Endothelial cell of umbilical vein (primary cell): ENCODE results near the gene CACNA1A. TPM values are rescaled to one million over a fixed set of nuclear protein-coding genes. Genes with fewer than 3 reads are reported as not detected.

Source experiments
- BruUV-seq: library from RNA; stranded (reverse); fragments of 400-500 nt; replicated peaks from 2 replicates; lab custom pipeline; 2021; lab: Mats Ljungman, UMichigan
- CTCF ChIA-PET: fragments of 300-600, 350-600 bp; sonication (Branson Sonifier 250); formaldehyde crosslinking; loops from one replicate; lab custom pipeline; 2021; ENCODE audit warnings: antibody characterized with exemption, inconsistent platforms; lab: Charles Lee
- POLR2A ChIA-PET: fragments of 300-600, 350-600 bp; sonication (Branson Sonifier 250); formaldehyde crosslinking; loops from one replicate; lab custom pipeline; 2021; ENCODE audit warnings: antibody characterized with exemption, inconsistent platforms; lab: Charles Lee
- DNase-seq: peaks from one replicate; pipeline ENCODE4 v3.0.0-alpha.2; 2011; ENCODE audit warnings: low read depth, low spot score
- FAIRE-seq: peaks from 2 replicates; lab custom pipeline; 2011; peaks lifted over from hg19 to GRCh38; lab: Jason Lieb, UNC
- H2AFZ ChIP-seq: 2 replicates; pipeline ENCODE4 v1.6.0; 2012; ENCODE audit warnings: low read depth, low read length, control low read depth, inconsistent platforms
- H3K27ac ChIP-seq: 2 replicates; pipeline ENCODE4 v1.5.1; 2011; ENCODE audit warnings: low read depth, mild to moderate bottlenecking, control low read depth, low read length, moderate library complexity; ENCODE audit not compliant: insufficient read depth
- H3K27me3 ChIP-seq, 2 experiments: 2 replicates each; pipeline versions ENCODE4 v1.6.0 to v1.6.1; 2011; ENCODE audit warnings: low read length in 2 of 2, mixed read lengths in 1 of 2; ENCODE audit not compliant: control insufficient read depth in 2 of 2, insufficient read depth in 2 of 2
- H3K36me3 ChIP-seq, 2 experiments: 2 replicates in 1 of 2; 3 replicates in 1 of 2; pipeline ENCODE4 v1.5.1; 2011; ENCODE audit warnings: low read length in 2 of 2, mild to moderate bottlenecking in 1 of 2, moderate library complexity in 1 of 2; ENCODE audit not compliant: control insufficient read depth in 2 of 2, insufficient read depth in 2 of 2; ENCODE audit errors: extremely low read depth in 1 of 2
- H3K4me1 ChIP-seq: 3 replicates; pipeline ENCODE4 v1.5.1; 2011; ENCODE audit warnings: mild to moderate bottlenecking, low read length; ENCODE audit not compliant: control insufficient read depth, insufficient read depth; ENCODE audit errors: extremely low read depth
- H3K4me2 ChIP-seq: 2 replicates; pipeline ENCODE4 v1.6.1; 2011; ENCODE audit warnings: low read length, control low read depth, mixed read lengths; ENCODE audit not compliant: insufficient read depth
- H3K4me3 ChIP-seq, 3 experiments: fragments of 200-600 bp in 1 of 3; sonication (generic), shearing (Covaris generic) in 1 of 3; replicated peaks in 1 of 3; 2 replicates each; pipeline ENCODE4 v1.5.1; 2011 to 2016; ENCODE audit warnings: control low read depth in 3 of 3, low read length in 3 of 3, mild to moderate bottlenecking in 2 of 3, inconsistent platforms in 1 of 3, low read depth in 1 of 3, moderate library complexity in 1 of 3; ENCODE audit not compliant: insufficient read depth in 1 of 3
- H3K79me2 ChIP-seq: 2 replicates; pipeline ENCODE4 v1.6.0; 2012; ENCODE audit warnings: low read length, inconsistent platforms; ENCODE audit not compliant: control insufficient read depth, insufficient read depth
- H3K9ac ChIP-seq: replicated peaks from 2 replicates; pipeline ENCODE3; 2011; ENCODE audit warnings: low read length, control low read depth; ENCODE audit not compliant: insufficient read depth; ENCODE audit errors: extremely low read depth
- H3K9me1 ChIP-seq: replicated peaks from 3 replicates; pipeline ENCODE4 v1.6.0; 2011; ENCODE audit warnings: mild to moderate bottlenecking, low read length; ENCODE audit not compliant: control insufficient read depth, insufficient read depth; ENCODE audit errors: extremely low read depth
- H3K9me3 ChIP-seq: replicated peaks from 2 replicates; pipeline ENCODE4 v1.5.1; 2012; ENCODE audit warnings: low read length, inconsistent platforms; ENCODE audit not compliant: control insufficient read depth, insufficient read depth
- H4K20me1 ChIP-seq: replicated peaks from 2 replicates; pipeline ENCODE3; 2011; ENCODE audit warnings: mild to moderate bottlenecking, low read length; ENCODE audit not compliant: control insufficient read depth, insufficient read depth; ENCODE audit errors: extremely low read depth
- EZH2 ChIP-seq: IDR thresholded peaks from 2 replicates; pipeline ENCODE4 v1.6.1; 2012; ENCODE audit warnings: borderline replicate concordance, low read depth, mild to moderate bottlenecking, moderate library complexity, low read length, inconsistent platforms; ENCODE audit not compliant: severe bottlenecking
- FOS ChIP-seq: IDR thresholded peaks from 2 replicates; pipeline ENCODE4 v1.6.1; 2011; ENCODE audit warnings: mild to moderate bottlenecking, low read length, moderate library complexity, borderline replicate concordance; ENCODE audit not compliant: insufficient read depth
- GATA2 ChIP-seq: IDR thresholded peaks from 2 replicates; pipeline ENCODE4 v1.7.0; 2011; ENCODE audit warnings: low read depth, mild to moderate bottlenecking, moderate library complexity, mixed read lengths, low read length; ENCODE audit not compliant: insufficient read length, insufficient read depth
- JUN ChIP-seq: IDR thresholded peaks from 2 replicates; pipeline ENCODE4 v1.6.1; 2011; ENCODE audit warnings: borderline replicate concordance, low read depth; ENCODE audit not compliant: insufficient read length, insufficient read depth
- MYC ChIP-seq: IDR thresholded peaks from one replicate; pipeline ENCODE4 v1.6.1; 2011; ENCODE audit warnings: mild to moderate bottlenecking, low read depth, low read length
- POLR2A ChIP-seq: IDR thresholded peaks from 2 replicates; pipeline ENCODE4 v1.6.1; 2012; ENCODE audit warnings: low read depth, mild to moderate bottlenecking, control low read depth, low read length
- POLR2AphosphoS5 ChIP-seq: IDR thresholded peaks from 2 replicates; pipeline ENCODE4 v1.6.1; 2012; ENCODE audit warnings: low read depth, mild to moderate bottlenecking, control low read depth, low read length, moderate library complexity; ENCODE audit not compliant: insufficient read depth
- dilution Hi-C: fragments of 300-500 bp; cut with MboI; formaldehyde crosslinking; loops from one replicate; pipeline ENCODE4 v1.15.0; 2019; ENCODE audit warnings: low sequenced_read_pairs; ENCODE audit not compliant: extremely low pct_ligation_motif_present
- intact Hi-C: fragments of 100-400 bp; cut with micrococcal nuclease; formaldehyde crosslinking; loops from one replicate; pipeline ENCODE4 v1.10.0; 2022
- polyA plus RNA-seq, 4 experiments: library from polyadenylated mRNA; depleted of rRNA in 3 of 4; stranded (reverse) in 3 of 4; unstranded in 1 of 4; fragments of >200 nt; gene quantifications; 2 replicates each; pipeline versions ENCODE4 v1.2.1 to v1.2.3, GENCODE V29; 2011 to 2012; ENCODE audit warnings: missing spikeins in 1 of 4
- total RNA-seq: library from RNA; stranded (reverse); gene quantifications from 2 replicates; pipeline ENCODE4 v1.2.3, GENCODE V29; 2021
- TF ChIP-seq, protein P1 (sequence below), 2 donors: IDR thresholded peaks; 1 replicate in 1 of 2; 2 replicates in 1 of 2; pipeline ENCODE4 v1.5.1; 2011; ENCODE audit warnings: low read length in 2 of 2, mild to moderate bottlenecking in 2 of 2, moderate library complexity in 2 of 2, control low read depth in 1 of 2, inconsistent platforms in 1 of 2, low read depth in 1 of 2; ENCODE audit not compliant: insufficient read depth in 1 of 2; ENCODE audit errors: extremely low read depth in 1 of 2
- TF ChIP-seq, protein P2 (sequence below): IDR thresholded peaks from 2 replicates; pipeline ENCODE4 v1.6.1; 2011; ENCODE audit not compliant: insufficient read depth, insufficient read length

The CACNA1A gene
- total and polyA plus RNA-seq, 2 donors (not counting 3 experiments of a cell fraction or from before 2014, with no cell fraction given), result 0.17 to 0.38 TPM

DNA sequence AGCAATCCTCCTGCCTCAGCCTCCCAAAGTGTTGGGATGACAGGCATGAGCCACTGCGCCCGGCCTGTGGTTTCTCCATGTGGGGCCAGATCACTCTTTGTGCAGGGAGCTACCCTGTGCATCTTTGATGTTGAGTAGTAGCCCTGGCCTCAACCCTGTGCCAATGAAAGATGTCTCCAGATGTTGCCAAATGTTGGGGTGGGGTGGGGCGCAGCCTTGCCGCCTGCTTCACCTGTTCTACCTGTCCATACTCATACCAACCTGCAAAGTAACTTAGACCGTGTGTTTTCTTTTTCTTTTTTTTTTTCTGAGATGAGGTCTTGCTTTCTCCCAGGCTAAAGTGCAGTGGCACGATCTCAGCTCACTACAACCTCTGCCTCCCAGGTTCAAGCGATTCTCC is 335.1 kb downstream of the CACNA1A start:
- CTCF ChIA-PET, result interaction anchor here (0.6 to 2.0 kb wide), 5 partner anchors 15 to 77 kb away, joined by 3 to 4 read pairs (median 3); no protein-coding TSS in a partner anchor
- FAIRE-seq (no peak), DNase-seq (no peak)
- H3K4me1 ChIP-seq, result peaks cover 29% of the 10 kb centered on the region
- dilution Hi-C loops, result no loop called here
- H3K4me2 ChIP-seq, result no peak overlapping the region
- no peak overlapping the region for H3K9ac ChIP-seq
- no peak overlapping the region for H3K4me3 ChIP-seq
- no TSS peak for BruUV-seq
- no peaks in the 10 kb centered on the region for H3K9me3 ChIP-seq
- intact Hi-C loops, result no loop called here
- no peaks in the 10 kb centered on the region for H3K27me3 ChIP-seq
- H3K9me1 ChIP-seq, result no peaks in the 10 kb centered on the region
- H3K36me3 ChIP-seq, result no peaks in the 10 kb centered on the region
- H2AFZ ChIP-seq, result no peak overlapping the region
- POLR2A ChIA-PET, result no interaction called here
- H3K27ac ChIP-seq, result no peak overlapping the region
- H4K20me1 ChIP-seq, result no peaks in the 10 kb centered on the region
- TF ChIP-seq MYC (no peak), POLR2A (no peak), POLR2AphosphoS5 (no peak), EZH2 (no peak), FOS (no peak), JUN (no peak), GATA2 (no peak)
- TF ChIP-seq, protein P1, sequence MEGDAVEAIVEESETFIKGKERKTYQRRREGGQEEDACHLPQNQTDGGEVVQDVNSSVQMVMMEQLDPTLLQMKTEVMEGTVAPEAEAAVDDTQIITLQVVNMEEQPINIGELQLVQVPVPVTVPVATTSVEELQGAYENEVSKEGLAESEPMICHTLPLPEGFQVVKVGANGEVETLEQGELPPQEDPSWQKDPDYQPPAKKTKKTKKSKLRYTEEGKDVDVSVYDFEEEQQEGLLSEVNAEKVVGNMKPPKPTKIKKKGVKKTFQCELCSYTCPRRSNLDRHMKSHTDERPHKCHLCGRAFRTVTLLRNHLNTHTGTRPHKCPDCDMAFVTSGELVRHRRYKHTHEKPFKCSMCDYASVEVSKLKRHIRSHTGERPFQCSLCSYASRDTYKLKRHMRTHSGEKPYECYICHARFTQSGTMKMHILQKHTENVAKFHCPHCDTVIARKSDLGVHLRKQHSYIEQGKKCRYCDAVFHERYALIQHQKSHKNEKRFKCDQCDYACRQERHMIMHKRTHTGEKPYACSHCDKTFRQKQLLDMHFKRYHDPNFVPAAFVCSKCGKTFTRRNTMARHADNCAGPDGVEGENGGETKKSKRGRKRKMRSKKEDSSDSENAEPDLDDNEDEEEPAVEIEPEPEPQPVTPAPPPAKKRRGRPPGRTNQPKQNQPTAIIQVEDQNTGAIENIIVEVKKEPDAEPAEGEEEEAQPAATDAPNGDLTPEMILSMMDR (IDR thresholded peaks at IDR 0.05; ENCODE audit: extremely low read depth in 1 of 2, insufficient read depth in 1 of 2, low read depth in 1 of 2, low read length in 2 of 2), result no peak
- TF ChIP-seq, protein P2, sequence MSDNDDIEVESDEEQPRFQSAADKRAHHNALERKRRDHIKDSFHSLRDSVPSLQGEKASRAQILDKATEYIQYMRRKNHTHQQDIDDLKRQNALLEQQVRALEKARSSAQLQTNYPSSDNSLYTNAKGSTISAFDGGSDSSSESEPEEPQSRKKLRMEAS, result no peak
- no peaks in the 10 kb centered on the region for H3K79me2 ChIP-seq
